GM12865 (cell line): ENCODE measurements around the gene CYSRT1.
"Not testable (repeated sequence)": the region's sequence is repeated elsewhere in the genome, so short reads cannot be mapped to it uniquely, and the experiment has no call there.

Experiments
- DNase-seq: peaks from one replicate; pipeline ENCODE4 v3.0.0; 2010; ENCODE audit warnings: low read depth
- H3K4me3 ChIP-seq: 2 replicates; pipeline ENCODE4 v1.5.1; 2011; ENCODE audit warnings: mild to moderate bottlenecking, low read depth, low read length, control low read depth
- TF ChIP-seq, protein P1 (sequence below): IDR thresholded peaks from 2 replicates; pipeline ENCODE4 v1.5.1; 2011; ENCODE audit warnings: low read length, control low read depth, low read depth, inconsistent platforms; ENCODE audit not compliant: insufficient read depth; ENCODE audit errors: missing control alignments

The CYSRT1 gene

GRCh38 chr9:137235424-137236237 lies 10.7 kb downstream of the CYSRT1 start:
- no peak for DNase-seq
- TF ChIP-seq, protein P1, sequence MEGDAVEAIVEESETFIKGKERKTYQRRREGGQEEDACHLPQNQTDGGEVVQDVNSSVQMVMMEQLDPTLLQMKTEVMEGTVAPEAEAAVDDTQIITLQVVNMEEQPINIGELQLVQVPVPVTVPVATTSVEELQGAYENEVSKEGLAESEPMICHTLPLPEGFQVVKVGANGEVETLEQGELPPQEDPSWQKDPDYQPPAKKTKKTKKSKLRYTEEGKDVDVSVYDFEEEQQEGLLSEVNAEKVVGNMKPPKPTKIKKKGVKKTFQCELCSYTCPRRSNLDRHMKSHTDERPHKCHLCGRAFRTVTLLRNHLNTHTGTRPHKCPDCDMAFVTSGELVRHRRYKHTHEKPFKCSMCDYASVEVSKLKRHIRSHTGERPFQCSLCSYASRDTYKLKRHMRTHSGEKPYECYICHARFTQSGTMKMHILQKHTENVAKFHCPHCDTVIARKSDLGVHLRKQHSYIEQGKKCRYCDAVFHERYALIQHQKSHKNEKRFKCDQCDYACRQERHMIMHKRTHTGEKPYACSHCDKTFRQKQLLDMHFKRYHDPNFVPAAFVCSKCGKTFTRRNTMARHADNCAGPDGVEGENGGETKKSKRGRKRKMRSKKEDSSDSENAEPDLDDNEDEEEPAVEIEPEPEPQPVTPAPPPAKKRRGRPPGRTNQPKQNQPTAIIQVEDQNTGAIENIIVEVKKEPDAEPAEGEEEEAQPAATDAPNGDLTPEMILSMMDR = no peak
- H3K4me3 ChIP-seq = no peak overlapping the region

- TF ChIP-seq, protein P1 = peak; percentile 98
- no peak overlapping the region for H3K4me3 ChIP-seq
Observed at GRCh38 chr9:137236238-137236935, 11.4 kb downstream of the CYSRT1 start.

GRCh38 chr9:137236936-137237421 lies 12.0 kb downstream of the CYSRT1 start:
- no peak for DNase-seq
- H3K4me3 ChIP-seq = no peak overlapping the region
- TF ChIP-seq, protein P1 = no peak

More at GRCh38 chr9:137236238-137236935, 11.4 kb downstream of the CYSRT1 start:
- peak; percentile 91 for DNase-seq

- DNase-seq = no peak
- H3K4me3 ChIP-seq = no peak overlapping the region
- TF ChIP-seq, protein P1 = no peak
Observed at GRCh38 chr9:137237759-137238726, 13.1 kb downstream of the CYSRT1 start.

DNA sequence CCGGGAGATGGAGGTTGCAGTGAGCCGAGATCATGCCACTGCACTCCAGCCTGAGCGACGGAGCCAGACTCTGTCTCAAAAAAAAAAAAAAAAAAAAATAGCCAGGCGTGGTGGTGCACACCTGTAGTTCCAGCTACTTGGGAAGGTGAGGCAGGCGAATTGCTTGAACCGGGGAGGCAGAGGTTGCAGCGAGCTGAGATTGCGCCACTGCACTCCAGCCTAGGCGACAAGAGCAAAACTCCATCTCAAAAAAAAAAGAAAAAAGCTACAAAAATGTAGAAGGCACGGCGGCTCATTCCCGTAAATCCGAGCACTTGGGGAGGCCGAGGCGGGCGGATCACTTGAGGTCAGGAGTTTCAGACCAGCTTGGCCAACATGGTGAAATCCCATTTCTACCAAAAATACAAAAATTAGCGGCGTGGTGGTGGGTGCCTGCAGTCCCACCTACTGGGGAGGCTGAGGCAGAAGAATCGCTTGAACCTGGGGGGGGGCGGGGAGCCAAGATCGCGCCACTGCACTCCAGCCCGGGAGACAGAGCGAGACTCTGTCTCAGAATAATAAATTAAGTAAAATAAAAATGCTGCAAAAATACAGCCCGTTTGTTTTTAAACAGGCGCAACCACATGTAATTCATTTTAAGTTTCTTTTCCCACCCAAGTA lies 14.7 kb downstream of the CYSRT1 start:
- DNase-seq = not testable (repeated sequence)
- peak overlapping the region; percentile 62 for H3K4me3 ChIP-seq

DNA sequence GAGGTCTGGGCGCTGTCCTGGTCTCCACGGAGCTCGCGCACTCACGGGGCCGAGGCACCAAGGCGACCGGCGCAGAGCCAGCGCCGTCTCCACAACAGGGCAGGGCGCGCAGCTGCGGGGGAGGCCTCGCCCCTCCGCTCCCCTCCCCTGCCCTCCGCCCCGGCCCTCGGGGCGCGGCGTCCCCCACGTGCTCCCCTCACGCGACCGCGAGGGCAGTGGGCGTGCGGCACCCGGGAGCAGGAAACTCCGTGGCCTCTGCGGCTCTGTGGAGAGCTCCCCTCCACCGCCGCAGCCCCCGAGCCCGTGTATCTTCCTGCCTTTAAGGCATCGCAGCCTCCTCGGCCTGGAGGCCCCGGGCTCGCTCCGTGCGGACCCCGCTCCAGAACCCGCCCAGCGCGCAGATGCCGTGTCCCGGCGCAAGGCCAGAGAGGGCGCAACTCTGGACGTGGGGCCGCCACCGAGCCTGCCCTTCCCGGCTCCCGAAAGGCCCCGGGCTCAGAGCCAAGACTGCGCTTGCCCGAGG lies 15.4 kb downstream of the CYSRT1 start:
- peak; percentile 83 for DNase-seq
- TF ChIP-seq, protein P1 = no peak
- H3K4me3 ChIP-seq = peak overlapping the region; percentile 62
